Measurements from ENCODE around the gene CAPN5. TPM values are rescaled to one million over a fixed set of nuclear protein-coding genes. Genes with fewer than 3 reads are reported as not detected.

CAPN5 gene
- total and polyA plus RNA-seq, 2 of the 13 experiments (the other 11 are each of a cell fraction or from before 2014, with no cell fraction given): 0.27 to 1.2 TPM

GRCh38 chr11:77130763-77131513, 64.2 kb downstream of the CAPN5 start (continued):
- TF ChIP-seq ARID5B (CRISPR knock-in tag; IDR thresholded peaks at IDR 0.05): peak; percentile 64
- TF ChIP-seq TBX2 (CRISPR knock-in tag; IDR thresholded peaks at IDR 0.05; ENCODE audit: borderline replicate concordance): peak; percentile 88
- no peak for TF ChIP-seq ZSCAN12 (CRISPR knock-in tag; IDR thresholded peaks at IDR 0.05)
- no peak for TF ChIP-seq ZNF18 (CRISPR knock-in tag; IDR thresholded peaks at IDR 0.05; ENCODE audit: insufficient replicate concordance)
- TF ChIP-seq ZNF75D (CRISPR knock-in tag; IDR thresholded peaks at IDR 0.05; ENCODE audit: borderline replicate concordance): no peak
- TF ChIP-seq HNF1B (CRISPR knock-in tag; IDR thresholded peaks at IDR 0.05): peak; percentile 90
- TF ChIP-seq TRAFD1 (CRISPR knock-in tag; IDR thresholded peaks at IDR 0.05; ENCODE audit: borderline replicate concordance): peak; percentile 69; the same call in 1 of the 2 replicates
- no peak for TF ChIP-seq ZNF562 (CRISPR knock-in tag; IDR thresholded peaks at IDR 0.05; ENCODE audit: borderline replicate concordance)
- TF ChIP-seq ZNF30 (CRISPR knock-in tag; IDR thresholded peaks at IDR 0.05): no peak
- peak; percentile 81; the same call in 1 of the 2 replicates for TF ChIP-seq SAFB2 (CRISPR knock-in tag; IDR thresholded peaks at IDR 0.05; ENCODE audit: borderline replicate concordance, low read depth)
- TF ChIP-seq SP5 (CRISPR knock-in tag; IDR thresholded peaks at IDR 0.05; ENCODE audit: borderline replicate concordance, low read depth): no peak
- peak; percentile 49; the same call in 1 of the 2 replicates for TF ChIP-seq ARID4A (CRISPR knock-in tag; IDR thresholded peaks at IDR 0.05; ENCODE audit: borderline replicate concordance)
- TF ChIP-seq ZSCAN25 (CRISPR knock-in tag; IDR thresholded peaks at IDR 0.05): 0 out of 2 replicates have a peak, but pooled peaks have one; percentile 8
- peak; percentile 38 for TF ChIP-seq ZEB1 (IDR thresholded peaks at IDR 0.05; ENCODE audit: insufficient replicate concordance, low read depth)

All from HepG2 (cell line).